HepG2 (cell line): ENCODE results near the gene SMIM36. TPM values are rescaled to one million over a fixed set of nuclear protein-coding genes. Genes with fewer than 3 reads are reported as not detected.
"Not testable (repeated sequence)": the region's sequence is repeated elsewhere in the genome, so short reads cannot be mapped to it uniquely, and the experiment has no call there.

Source experiments
- ATAC-seq: fragments of 200-7000 bp; cut with Tn5 transposase; 3 replicates; pipeline ENCODE4 v1.9.1; 2020; ENCODE audit warnings: mild to moderate bottlenecking, moderate library complexity
- BruUV-seq: library from RNA; stranded (reverse); fragments of 400-500 nt; replicated peaks from 2 replicates; lab custom pipeline; 2021; lab: Mats Ljungman, UMichigan
- CTCF ChIA-PET: fragments of 300-600 bp; formaldehyde crosslinking; extraction: SDS; loops from one replicate; lab custom pipeline; 2021; ENCODE audit warnings: low total read pairs, inconsistent platforms, low intra/inter-chr PET ratio; lab: Yijun Ruan, JAX
- POLR2A ChIA-PET: fragments of 350-600 bp; sonication (Branson Sonifier 250); formaldehyde crosslinking; loops from one replicate; lab custom pipeline; 2020; ENCODE audit warnings: antibody characterized with exemption, inconsistent platforms; lab: Yijun Ruan, JAX
- DNase-seq: peaks from one replicate; pipeline ENCODE4 v3.0.0-alpha.2; 2015; ENCODE audit warnings: low spot score
- FAIRE-seq: peaks from 3 replicates; lab custom pipeline; 2011; peaks lifted over from hg19 to GRCh38; lab: Jason Lieb, UNC
- H2AFZ ChIP-seq: one replicate; pipeline ENCODE4 v1.6.1; 2011; ENCODE audit warnings: low read length, inconsistent platforms
- H3K27ac ChIP-seq: fragments of 300-600 bp; 3 replicates; pipeline ENCODE4 v1.8.0; 2011; ENCODE audit warnings: mixed run types, mild to moderate bottlenecking, mixed read lengths, low read length, inconsistent platforms; ENCODE audit not compliant: insufficient read depth; ENCODE audit errors: extremely low read length
- H3K27me3 ChIP-seq, 2 experiments: fragments of 200-600 bp in 1 of 2; 2 replicates in 1 of 2; 3 replicates in 1 of 2; pipeline versions ENCODE4 v1.6.0 to v1.8.0; 2011; ENCODE audit warnings: low read length in 2 of 2, mild to moderate bottlenecking in 2 of 2, moderate library complexity in 2 of 2, inconsistent platforms in 1 of 2; ENCODE audit not compliant: insufficient read depth in 2 of 2, control insufficient read depth in 1 of 2
- H3K36me3 ChIP-seq, 2 experiments: fragments of 200-600 bp in 1 of 2; replicated peaks in 1 of 2; 2 replicates in 1 of 2; 3 replicates in 1 of 2; pipeline versions ENCODE4 v1.5.1 to v1.8.0; 2011; ENCODE audit warnings: low read length in 2 of 2, inconsistent platforms in 1 of 2; ENCODE audit not compliant: insufficient read depth in 2 of 2, control insufficient read depth in 1 of 2
- H3K4me1 ChIP-seq: 2 replicates; pipeline ENCODE4 v1.5.1; 2012; ENCODE audit warnings: low read length, inconsistent platforms; ENCODE audit not compliant: insufficient read depth
- H3K4me2 ChIP-seq: 2 replicates; pipeline ENCODE4 v1.6.0; 2011; ENCODE audit warnings: low read depth, low read length, inconsistent platforms
- H3K4me3 ChIP-seq, 3 experiments: fragments of 200-600 bp in 1 of 3; sonication (generic), shearing (Covaris generic) in 1 of 3; replicated peaks in 1 of 3; 2 replicates each; pipeline ENCODE4 v1.5.1; 2011 to 2016; ENCODE audit warnings: low read length in 3 of 3, inconsistent platforms in 2 of 3, low read depth in 2 of 3, mild to moderate bottlenecking in 2 of 3, control low read depth in 1 of 3, mixed read lengths in 1 of 3; ENCODE audit not compliant: insufficient read depth in 1 of 3
- H3K79me2 ChIP-seq: one replicate; pipeline ENCODE4 v1.6.1; 2011; ENCODE audit warnings: low read length, inconsistent platforms; ENCODE audit not compliant: insufficient read depth
- H3K9ac ChIP-seq: 2 replicates; pipeline ENCODE4 v1.6.0; 2011; ENCODE audit warnings: mild to moderate bottlenecking, low read depth, low read length, inconsistent platforms; ENCODE audit not compliant: insufficient read depth
- H3K9me3 ChIP-seq: 2 replicates; pipeline ENCODE4 v1.5.1; 2012; ENCODE audit warnings: mild to moderate bottlenecking, low read length
- H4K20me1 ChIP-seq: 2 replicates; pipeline ENCODE4 v1.6.0; 2011; ENCODE audit warnings: inconsistent platforms, mild to moderate bottlenecking, low read length, moderate library complexity; ENCODE audit not compliant: insufficient read depth
- POLR2G ChIP-seq: fragments of 200-400 bp; formaldehyde crosslinking; IDR thresholded peaks from 2 replicates; pipeline ENCODE4 v1.6.1; 2018; ENCODE audit warnings: mild to moderate bottlenecking, low read depth, low read length, moderate library complexity
- SIX4 ChIP-seq: sonication (generic); formaldehyde crosslinking; IDR thresholded peaks from 2 replicates; pipeline ENCODE4 v1.4.0; 2020; ENCODE audit warnings: missing genetic modification reagents
- TAF1 ChIP-seq: sonication (generic); formaldehyde crosslinking; IDR thresholded peaks from 2 replicates; pipeline ENCODE4 v1.4.0; 2020; ENCODE audit warnings: missing genetic modification reagents
- ZBTB38 ChIP-seq: sonication (generic); formaldehyde crosslinking; IDR thresholded peaks from 2 replicates; pipeline ENCODE4 v1.5.1; 2020; ENCODE audit warnings: mild to moderate bottlenecking, missing genetic modification reagents
- ZBTB7B ChIP-seq: sonication (generic); formaldehyde crosslinking; IDR thresholded peaks from 2 replicates; pipeline ENCODE4 v1.4.0; 2020; ENCODE audit warnings: missing genetic modification reagents
- ZNF362 ChIP-seq: sonication (generic); formaldehyde crosslinking; IDR thresholded peaks from 2 replicates; pipeline ENCODE4 v1.4.0; 2020; ENCODE audit warnings: missing genetic modification reagents, mild to moderate bottlenecking, borderline replicate concordance
- ZNF414 ChIP-seq: sonication (generic); formaldehyde crosslinking; IDR thresholded peaks from 2 replicates; pipeline ENCODE4 v1.5.0; 2020; ENCODE audit warnings: missing genetic modification reagents
- WGBS: methylation state at CpG from one replicate; pipeline ENCODE4 v1.1.6; 2017; ENCODE audit warnings: low lambda C conversion rate; 5-methylcytosine and 5-hydroxymethylcytosine counted together
- in situ Hi-C: cut with HindIII; loops from 2 replicates; pipeline ENCODE4 v1.10.0; 2017; ENCODE audit warnings: low pct_unique_long_range_greater_than_20kb; ENCODE audit not compliant: extremely low pct_ligation_motif_present
- intact Hi-C: fragments of 100-400 bp; cut with micrococcal nuclease; formaldehyde crosslinking; loops from one replicate; pipeline ENCODE4 v1.10.0; 2022; ENCODE audit not compliant: unreplicated experiment
- polyA plus RNA-seq, 8 experiments: library from polyadenylated mRNA; depleted of rRNA in 3 of 8; stranded (reverse) in 7 of 8; unstranded in 1 of 8; fragments of >200 nt; fragmentation: Illumina TruSeq in 4 of 8; extraction: Trizol in 4 of 8; gene quantifications; 2 replicates each; pipeline versions ENCODE4 v1.2.1 to v1.2.3, GENCODE V29; 2011 to 2016; ENCODE audit warnings: low read depth in 4 of 8, missing spikeins in 1 of 8, mixed read lengths in 1 of 8; ENCODE audit not compliant: insufficient read depth in 1 of 8
- total RNA-seq, 5 experiments: library from RNA; depleted of rRNA; stranded (reverse); fragments of >200 nt; fragmentation: Illumina TruSeq; extraction: Trizol; gene quantifications; 2 replicates each; pipeline ENCODE4 v1.2.3, GENCODE V29; 2016; ENCODE audit warnings: low read depth in 1 of 5

SMIM36 gene
- total and polyA plus RNA-seq, 2 of the 13 experiments (the other 11 are each of a cell fraction or from before 2014, with no cell fraction given) = not detected

GRCh38 chr17:55446004-55446403 lies 65.2 kb downstream of the SMIM36 start:
- H3K4me3 ChIP-seq, H3K9me3 ChIP-seq, H3K27me3 ChIP-seq, H3K79me2 ChIP-seq, H2AFZ ChIP-seq, FAIRE-seq, H3K36me3 ChIP-seq, H4K20me1 ChIP-seq, CTCF ChIA-PET, in situ Hi-C loops: not testable (repeated sequence)
- DNase-seq (peak; percentile 62), ATAC-seq (peak; percentile 27; the same call in 2 of the 3 replicates)
- Histone ChIP-seq H3K4me2 (peak overlapping the region; percentile 69), H3K4me1 (peaks cover 98% of the 10 kb centered on the region), H3K27ac (peak overlapping the region; percentile 88), H3K9ac (peak overlapping the region; percentile 63)
- intact Hi-C loops = loop anchor here (1.0 to 2.0 kb wide), 3 partner anchors 13 to 161 kb away; no protein-coding TSS in a partner anchor
- POLR2A ChIA-PET = interaction anchor here (0.9 to 6.8 kb wide), 11 partner anchors 9 to 175 kb away, joined by 3 to 136 read pairs (median 22); partner anchors contain the start of gene MMD
- TF ChIP-seq ZBTB7B (CRISPR knock-in tag) (0 out of 2 replicates have a peak, but pooled peaks have one; percentile 9), ZNF414 (CRISPR knock-in tag) (0 out of 2 replicates have a peak, but pooled peaks have one; percentile 57), ZBTB38 (peak; percentile 72), ZNF362 (CRISPR knock-in tag) (peak; percentile 86), POLR2G (peak; percentile 63), TAF1 (0 out of 2 replicates have a peak, but pooled peaks have one; percentile 8), SIX4 (CRISPR knock-in tag) (0 out of 2 replicates have a peak, but pooled peaks have one; percentile 17)
- 95% methylated on average over 4 of the region's 4 CpGs for WGBS
- BruUV-seq = TSS peak; percentile 92
